GM21381 (cell line): ENCODE results near the gene YPEL1.
"Not testable (repeated sequence)": the region's sequence is repeated elsewhere in the genome, so short reads cannot be mapped to it uniquely, and the experiment has no call there.

Experiments used
- ATAC-seq: cut with Tn5 transposase; IDR thresholded peaks from one replicate; pipeline ENCODE4 v1.9.1; 2021; ENCODE audit warnings: mild to moderate bottlenecking, moderate library complexity; ENCODE audit not compliant: unreplicated experiment

Gene YPEL1

GRCh38 chr22:21686193-21686608 lies 49.4 kb downstream of the YPEL1 start:
- no peak for ATAC-seq

GRCh38 chr22:21685164-21685513 lies 50.5 kb downstream of the YPEL1 start:
- no peak for ATAC-seq

- no peak for ATAC-seq
Observed at GRCh38 chr22:21684492-21685163, 51.0 kb downstream of the YPEL1 start.

- ATAC-seq, result no peak
Observed at GRCh38 chr22:21683401-21683811, 52.2 kb downstream of the YPEL1 start.

GRCh38 chr22:21682385-21683175 lies 53.0 kb downstream of the YPEL1 start:
- no peak for ATAC-seq

GRCh38 chr22:21681566-21682370 lies 53.8 kb downstream of the YPEL1 start:
- ATAC-seq, result no peak

GRCh38 chr22:21680830-21681565 lies 54.6 kb downstream of the YPEL1 start:
- no peak for ATAC-seq

- no peak for ATAC-seq
Observed at GRCh38 chr22:21679383-21679782, 56.2 kb downstream of the YPEL1 start.

- ATAC-seq, result not testable (repeated sequence)
Observed at GRCh38 chr22:21678842-21679241, 56.8 kb downstream of the YPEL1 start.

- ATAC-seq, result no peak
Observed at GRCh38 chr22:21677606-21678443, 57.8 kb downstream of the YPEL1 start.

- ATAC-seq, result no peak
Observed at GRCh38 chr22:21674638-21675245, 60.9 kb downstream of the YPEL1 start.

- no peak for ATAC-seq
Observed at GRCh38 chr22:21673534-21674321, 61.9 kb downstream of the YPEL1 start.

GRCh38 chr22:21672107-21672629 lies 63.4 kb downstream of the YPEL1 start:
- ATAC-seq, result no peak

- no peak for ATAC-seq
Observed at GRCh38 chr22:21669026-21669425, 66.6 kb downstream of the YPEL1 start.

GRCh38 chr22:21666786-21667185 lies 68.8 kb downstream of the YPEL1 start:
- ATAC-seq, result no peak

GRCh38 chr22:21665047-21665851 lies 70.3 kb downstream of the YPEL1 start:
- ATAC-seq, result no peak

- no peak for ATAC-seq
Observed at GRCh38 chr22:21663738-21664137, 71.9 kb downstream of the YPEL1 start.

- no peak for ATAC-seq
Observed at GRCh38 chr22:21661991-21662390, 73.6 kb downstream of the YPEL1 start.
